OCI-LY1 (cell line): ENCODE data around the gene PLAC8.

ENCODE experiments used
- H2AFZ ChIP-seq: fragments of 200-600 bp; sonication (generic), shearing (Covaris generic); 2 replicates; pipeline ENCODE4 v1.6.0; 2014; ENCODE audit warnings: antibody characterized with exemption, mild to moderate bottlenecking, low read length
- H3F3A ChIP-seq: fragments of 200-600 bp; sonication (generic), shearing (Covaris generic); 2 replicates; pipeline ENCODE4 v1.6.0; 2014; ENCODE audit warnings: mild to moderate bottlenecking, antibody characterized with exemption, low read length, moderate library complexity; ENCODE audit not compliant: insufficient read depth
- H3K27ac ChIP-seq: fragments of 200-600 bp; sonication (generic); 2 replicates; pipeline ENCODE4 v1.5.1; 2014; ENCODE audit warnings: low read length, mixed run types, mild to moderate bottlenecking, low read depth; ENCODE audit not compliant: poor library complexity, severe bottlenecking
- H3K27me3 ChIP-seq: fragments of 200-600 bp; sonication (generic); 2 replicates; pipeline ENCODE4 v1.6.0; 2014; ENCODE audit warnings: antibody characterized with exemption, mild to moderate bottlenecking, low read length, moderate library complexity; ENCODE audit not compliant: insufficient read depth
- H3K36me3 ChIP-seq: fragments of 200-600 bp; sonication (generic); 2 replicates; pipeline ENCODE4 v1.6.1; 2014; ENCODE audit warnings: mild to moderate bottlenecking, antibody characterized with exemption, low read length, moderate library complexity, mixed read lengths; ENCODE audit not compliant: insufficient read depth
- H3K4me1 ChIP-seq: fragments of 200-600 bp; sonication (generic); 2 replicates; pipeline ENCODE4 v1.5.1; 2014; ENCODE audit warnings: mild to moderate bottlenecking, low read length, moderate library complexity; ENCODE audit not compliant: insufficient read depth, severe bottlenecking
- H3K4me2 ChIP-seq: fragments of 200-600 bp; sonication (generic), shearing (Covaris generic); 2 replicates; pipeline ENCODE4 v1.6.1; 2014; ENCODE audit warnings: low read length
- H3K4me3 ChIP-seq: fragments of 200-600 bp; sonication (generic); 2 replicates; pipeline ENCODE4 v1.5.1; 2014; ENCODE audit warnings: low read length, low read depth, mild to moderate bottlenecking, mixed read lengths; ENCODE audit not compliant: poor library complexity, severe bottlenecking
- H3K79me2 ChIP-seq: fragments of 200-600 bp; shearing (Covaris generic); 2 replicates; pipeline ENCODE4 v1.6.1; 2016; ENCODE audit warnings: mixed run types, low read length, mixed read lengths; ENCODE audit not compliant: insufficient read depth
- H3K9ac ChIP-seq: fragments of 200-600 bp; sonication (generic), shearing (Covaris generic); 2 replicates; pipeline ENCODE4 v1.6.1; 2014; ENCODE audit warnings: mild to moderate bottlenecking, low read length, mixed read lengths
- H3K9me2 ChIP-seq: fragments of 200-600 bp; sonication (generic), shearing (Covaris generic); 2 replicates; pipeline ENCODE4 v1.6.1; 2014; ENCODE audit warnings: low read depth, mild to moderate bottlenecking, low read length, mixed read lengths
- H3K9me3 ChIP-seq: fragments of 200-600 bp; shearing (Covaris generic); 2 replicates; pipeline ENCODE4 v1.6.1; 2014; ENCODE audit warnings: low read length, mixed read lengths
- H4K20me1 ChIP-seq: fragments of 200-600 bp; sonication (generic), shearing (Covaris generic); 2 replicates; pipeline ENCODE4 v1.6.0; 2016; ENCODE audit warnings: mild to moderate bottlenecking, low read length; ENCODE audit not compliant: insufficient read depth
- CTCF ChIP-seq: fragments of 200-600 bp; sonication (generic), shearing (Covaris generic); IDR thresholded peaks from 2 replicates; pipeline ENCODE4 v1.5.1; 2017; ENCODE audit warnings: mild to moderate bottlenecking, antibody characterized with exemption, low read length, moderate library complexity, mixed read lengths
- EZH2 ChIP-seq: fragments of 200-600 bp; sonication (generic), shearing (Covaris generic); IDR thresholded peaks from 2 replicates; pipeline ENCODE4 v1.8.0; 2017; ENCODE audit warnings: borderline replicate concordance, mixed run types, mild to moderate bottlenecking, antibody characterized with exemption, low read length, moderate library complexity, mixed read lengths

PLAC8 gene

DNA sequence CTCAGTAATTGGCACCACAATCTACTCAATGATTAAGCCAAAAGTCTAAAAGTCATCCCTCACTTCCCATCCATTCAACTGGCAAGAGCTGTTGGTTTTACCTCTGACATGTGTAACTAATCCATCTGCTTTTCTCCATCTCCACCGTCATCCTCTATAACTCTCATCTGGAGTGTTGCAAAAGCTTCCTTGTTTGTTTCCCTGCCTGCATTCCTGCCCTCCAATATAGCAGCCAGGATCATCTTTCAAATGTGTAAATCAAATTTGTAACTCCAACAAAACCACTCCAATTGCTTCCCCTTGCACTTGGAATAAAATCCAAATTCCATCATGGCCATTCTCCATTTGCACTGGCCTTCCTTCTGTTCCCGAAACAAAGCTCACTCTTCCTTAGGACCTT is 4.3 kb upstream of the PLAC8 start:
- no peak overlapping the region for H3K4me3 ChIP-seq
- peaks cover 2% of the 10 kb centered on the region; the same call in 1 of the 2 replicates for H3K9me3 ChIP-seq
- H3K4me2 ChIP-seq, result no peak overlapping the region
- H3K27ac ChIP-seq, result no peak overlapping the region
- no peak overlapping the region for H3K9ac ChIP-seq
- H3K36me3 ChIP-seq, result no peaks in the 10 kb centered on the region
- H4K20me1 ChIP-seq, result no peaks in the 10 kb centered on the region
- no peaks in the 10 kb centered on the region for H3F3A ChIP-seq
- TF ChIP-seq CTCF, result no peak
- TF ChIP-seq EZH2, result no peak
- no peaks in the 10 kb centered on the region; the same call in 1 of the 2 replicates for H3K27me3 ChIP-seq
- H3K9me2 ChIP-seq, result no peaks in the 10 kb centered on the region
- H3K79me2 ChIP-seq, result no peaks in the 10 kb centered on the region
- H2AFZ ChIP-seq, result no peak overlapping the region
- H3K4me1 ChIP-seq, result peaks cover 9% of the 10 kb centered on the region

DNA sequence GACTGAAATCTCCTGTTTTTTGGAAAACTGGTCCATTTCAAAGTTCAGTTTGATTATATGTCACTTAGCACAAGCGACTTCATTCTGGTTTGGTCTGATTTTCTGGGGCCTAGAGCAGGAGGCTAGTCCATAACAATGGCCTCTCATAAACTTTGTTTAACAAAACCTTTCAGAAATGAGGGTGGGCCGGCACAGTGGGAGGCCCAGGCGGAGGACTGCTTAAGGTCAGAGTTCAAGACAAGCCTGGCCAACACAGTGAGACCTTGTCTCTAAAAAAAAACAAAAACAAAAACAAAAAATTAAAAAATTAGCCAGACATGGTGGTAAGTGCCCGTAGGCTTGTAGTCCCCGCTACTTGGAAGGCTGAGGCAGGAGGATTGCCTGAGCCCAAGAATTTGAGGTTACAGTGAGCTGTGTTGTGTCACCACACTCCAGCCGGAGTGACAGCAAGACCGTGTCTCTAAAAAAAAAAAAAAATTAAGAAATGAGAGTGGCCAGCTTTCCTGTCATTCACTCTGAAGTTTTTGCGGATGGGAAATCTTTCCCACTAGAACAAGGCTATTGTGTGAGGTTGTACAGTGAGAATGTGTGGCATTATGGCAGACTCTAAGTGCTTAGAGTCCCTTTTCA is 1.2 kb upstream of the PLAC8 start:
- Histone ChIP-seq H3K4me2 (no peak overlapping the region), H3K79me2 (no peaks in the 10 kb centered on the region), H3K27me3 (no peaks in the 10 kb centered on the region), H3K4me3 (no peak overlapping the region), H3K9ac (no peak overlapping the region), H2AFZ (no peak overlapping the region), H4K20me1 (no peaks in the 10 kb centered on the region), H3K9me3 (no peaks in the 10 kb centered on the region), H3K4me1 (peaks cover 32% of the 10 kb centered on the region), H3F3A (no peaks in the 10 kb centered on the region), H3K27ac (no peak overlapping the region), H3K36me3 (no peaks in the 10 kb centered on the region), H3K9me2 (no peaks in the 10 kb centered on the region)
- TF ChIP-seq EZH2, result no peak
- TF ChIP-seq CTCF, result no peak

GRCh38 chr4:83115000-83115399 is 471 bp upstream of the PLAC8 start:
- H3K9ac ChIP-seq, result no peak overlapping the region
- H3F3A ChIP-seq, result no peaks in the 10 kb centered on the region
- no peaks in the 10 kb centered on the region for H3K27me3 ChIP-seq
- H3K4me3 ChIP-seq, result no peak overlapping the region
- no peaks in the 10 kb centered on the region for H3K79me2 ChIP-seq
- no peak overlapping the region for H3K4me2 ChIP-seq
- TF ChIP-seq CTCF (no peak), EZH2 (no peak)
- no peak overlapping the region for H2AFZ ChIP-seq
- no peak overlapping the region for H3K27ac ChIP-seq
- no peaks in the 10 kb centered on the region for H4K20me1 ChIP-seq
- H3K9me3 ChIP-seq, result no peaks in the 10 kb centered on the region
- peaks cover 39% of the 10 kb centered on the region for H3K4me1 ChIP-seq
- H3K36me3 ChIP-seq, result no peaks in the 10 kb centered on the region
- no peaks in the 10 kb centered on the region for H3K9me2 ChIP-seq
